ENCODE data around the gene FAT2.
A peak's percentile ranks its signal among the peaks of the same experiment; 100 is the strongest.

Gene FAT2

DNA sequence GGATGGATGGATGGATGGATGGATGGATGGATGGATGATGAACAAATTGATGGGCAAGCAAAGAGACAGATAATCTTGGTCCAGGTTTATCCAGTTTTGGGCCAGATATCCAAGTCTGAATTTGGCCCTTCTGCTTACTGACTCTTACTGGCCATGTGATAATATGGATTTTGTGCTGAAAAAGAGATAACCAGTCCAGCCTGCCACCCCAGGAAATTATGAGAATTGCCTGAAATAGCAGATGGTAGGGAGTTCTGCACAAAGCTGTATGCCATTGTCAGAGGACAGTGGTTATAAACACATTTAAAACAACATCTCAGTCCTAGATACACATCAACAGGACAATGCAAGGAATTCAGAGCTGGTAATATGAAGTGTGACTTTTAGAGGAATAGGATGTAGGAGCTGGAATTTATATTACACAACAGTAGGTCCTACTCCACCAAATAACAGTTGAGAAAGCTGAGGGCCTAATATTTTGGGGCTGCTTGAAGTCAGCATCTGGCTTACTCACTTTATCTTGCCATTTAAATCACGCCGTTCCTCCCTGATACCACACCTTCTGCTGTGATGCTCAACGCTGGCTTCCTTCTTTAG is 9.0 kb upstream of the FAT2 start:
- Mint-ChIP-seq H3K27ac (no peak overlapping the region), H3K27me3 (ENCODE audit: low read depth) (peaks cover 20% of the 10 kb centered on the region), H3K4me1 (peaks cover 34% of the 10 kb centered on the region), H3K36me3 (ENCODE audit: low read depth) (no peaks in the 10 kb centered on the region), H3K4me3 (no peak overlapping the region), H3K9me3 (no peaks in the 10 kb centered on the region)
- TF ChIP-seq, protein P1, sequence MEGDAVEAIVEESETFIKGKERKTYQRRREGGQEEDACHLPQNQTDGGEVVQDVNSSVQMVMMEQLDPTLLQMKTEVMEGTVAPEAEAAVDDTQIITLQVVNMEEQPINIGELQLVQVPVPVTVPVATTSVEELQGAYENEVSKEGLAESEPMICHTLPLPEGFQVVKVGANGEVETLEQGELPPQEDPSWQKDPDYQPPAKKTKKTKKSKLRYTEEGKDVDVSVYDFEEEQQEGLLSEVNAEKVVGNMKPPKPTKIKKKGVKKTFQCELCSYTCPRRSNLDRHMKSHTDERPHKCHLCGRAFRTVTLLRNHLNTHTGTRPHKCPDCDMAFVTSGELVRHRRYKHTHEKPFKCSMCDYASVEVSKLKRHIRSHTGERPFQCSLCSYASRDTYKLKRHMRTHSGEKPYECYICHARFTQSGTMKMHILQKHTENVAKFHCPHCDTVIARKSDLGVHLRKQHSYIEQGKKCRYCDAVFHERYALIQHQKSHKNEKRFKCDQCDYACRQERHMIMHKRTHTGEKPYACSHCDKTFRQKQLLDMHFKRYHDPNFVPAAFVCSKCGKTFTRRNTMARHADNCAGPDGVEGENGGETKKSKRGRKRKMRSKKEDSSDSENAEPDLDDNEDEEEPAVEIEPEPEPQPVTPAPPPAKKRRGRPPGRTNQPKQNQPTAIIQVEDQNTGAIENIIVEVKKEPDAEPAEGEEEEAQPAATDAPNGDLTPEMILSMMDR (IDR thresholded peaks at IDR 0.05; ENCODE audit: unreplicated experiment in 3 of 3), result no peak

DNA sequence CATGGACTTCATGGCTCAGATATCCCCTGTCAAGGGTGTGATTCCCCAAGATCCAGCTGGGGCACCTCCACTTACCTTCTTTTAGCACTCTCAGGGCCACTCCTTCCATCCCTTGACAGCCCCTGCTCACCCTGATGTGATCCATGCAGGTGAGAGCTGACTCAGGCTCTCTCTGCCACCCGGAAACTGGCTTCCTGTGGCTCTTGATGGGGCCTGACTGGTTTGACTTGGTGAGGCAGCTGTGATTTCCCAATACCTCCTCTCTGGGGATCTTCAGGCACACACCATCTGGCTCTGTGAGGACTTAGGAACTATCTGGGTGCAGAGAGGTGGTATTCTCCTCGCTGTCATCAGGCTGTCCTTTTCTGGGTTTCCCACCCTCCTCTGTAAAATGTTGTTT is 7.9 kb upstream of the FAT2 start:
- TF ChIP-seq, protein P1 (IDR thresholded peaks at IDR 0.05; ENCODE audit: unreplicated experiment in 3 of 3), result no peak
- Mint-ChIP-seq H3K4me1 (peaks cover 45% of the 10 kb centered on the region), H3K36me3 (ENCODE audit: low read depth) (no peaks in the 10 kb centered on the region), H3K4me3 (no peak overlapping the region), H3K27ac (no peak overlapping the region), H3K9me3 (no peaks in the 10 kb centered on the region), H3K27me3 (ENCODE audit: low read depth) (peaks cover 11% of the 10 kb centered on the region)

DNA sequence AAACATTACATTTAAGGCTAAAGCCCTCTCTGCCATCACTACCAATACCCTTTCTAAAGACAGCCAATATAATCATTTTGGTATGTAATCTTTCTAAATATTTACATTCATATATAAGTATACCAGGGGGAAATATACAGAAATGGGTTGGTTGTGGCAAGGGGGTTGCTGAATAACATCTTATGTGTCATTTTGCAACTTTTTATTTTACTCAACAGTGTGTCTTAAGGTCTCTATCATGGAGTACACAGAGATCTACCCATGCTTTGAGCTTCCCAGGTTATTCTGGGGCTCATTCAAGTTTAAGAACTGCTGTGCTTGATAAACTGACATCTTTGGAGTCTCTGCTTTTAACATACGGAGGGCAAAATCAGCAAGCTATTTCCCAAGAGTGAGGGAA is 7.4 kb upstream of the FAT2 start:
- Mint-ChIP-seq H3K4me3 (no peak overlapping the region), H3K36me3 (ENCODE audit: low read depth) (no peaks in the 10 kb centered on the region), H3K27ac (no peak overlapping the region), H3K27me3 (ENCODE audit: low read depth) (peaks cover 11% of the 10 kb centered on the region), H3K4me1 (peaks cover 46% of the 10 kb centered on the region), H3K9me3 (no peaks in the 10 kb centered on the region)
- TF ChIP-seq, protein P1 (IDR thresholded peaks at IDR 0.05; ENCODE audit: unreplicated experiment in 3 of 3), result no peak

DNA sequence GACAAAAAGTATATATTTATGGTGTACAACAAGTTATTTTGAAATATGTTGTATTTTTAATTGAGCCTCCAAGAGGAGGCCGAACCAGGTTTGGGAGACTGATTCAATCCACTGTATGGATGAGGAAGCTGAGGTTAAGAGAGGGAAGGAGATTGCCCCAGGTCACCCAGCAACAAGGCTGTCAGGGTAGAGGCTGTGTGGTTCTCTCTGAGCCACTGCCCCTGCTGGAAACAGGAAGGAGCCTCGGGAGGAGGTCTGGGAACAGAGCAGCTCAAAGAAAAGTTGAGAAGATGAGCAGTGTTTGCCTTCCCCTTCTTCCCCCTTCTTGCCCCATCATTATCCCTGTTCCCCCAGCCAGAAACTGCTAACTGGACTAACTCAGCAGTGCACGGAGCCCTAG is 6.6 kb upstream of the FAT2 start:
- peaks cover 6% of the 10 kb centered on the region for H3K27me3 Mint-ChIP-seq (ENCODE audit: low read depth)
- no peaks in the 10 kb centered on the region for H3K9me3 Mint-ChIP-seq
- TF ChIP-seq, protein P1 (IDR thresholded peaks at IDR 0.05; ENCODE audit: unreplicated experiment in 3 of 3), result no peak
- no peak overlapping the region for H3K4me3 Mint-ChIP-seq
- no peaks in the 10 kb centered on the region for H3K36me3 Mint-ChIP-seq (ENCODE audit: low read depth)
- peaks cover 51% of the 10 kb centered on the region for H3K4me1 Mint-ChIP-seq
- H3K27ac Mint-ChIP-seq, result peak overlapping the region in 2 of 3 experiments; percentile 84 to 93

DNA sequence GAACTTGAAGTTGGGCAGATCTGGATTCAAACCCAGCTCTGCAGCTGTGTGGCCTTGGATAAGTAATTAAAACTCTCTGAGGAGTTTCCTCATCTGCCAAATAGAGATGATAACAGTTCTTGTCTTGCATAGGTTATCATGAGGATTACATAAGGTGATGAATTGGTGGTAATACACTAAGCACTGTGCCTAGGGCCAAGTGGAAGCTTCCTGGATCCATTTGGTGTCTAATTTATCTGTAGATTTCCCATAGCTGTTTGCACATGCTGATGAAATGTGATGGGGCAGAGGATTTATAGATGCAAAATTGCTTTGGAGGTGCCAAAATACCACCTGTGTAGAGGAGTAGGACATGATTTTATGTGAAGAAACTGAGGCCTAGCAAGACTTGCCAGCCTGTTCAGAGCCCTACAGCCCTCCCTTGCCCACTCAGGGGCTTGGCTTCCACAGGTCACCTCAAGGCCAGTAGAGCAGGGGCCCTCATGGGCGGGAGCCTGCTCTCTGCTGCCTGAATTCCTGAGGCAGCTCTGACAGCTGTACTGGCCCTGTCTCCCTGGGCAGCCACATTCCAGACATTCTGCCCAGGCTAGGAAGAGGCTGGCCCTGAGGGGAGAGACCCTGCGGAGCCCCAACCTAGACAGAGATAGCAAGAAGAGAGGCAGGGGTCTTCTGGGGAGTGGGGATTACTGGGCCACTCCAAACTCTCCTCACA is 5.9 kb upstream of the FAT2 start:
- Mint-ChIP-seq H3K9me3 (no peaks in the 10 kb centered on the region), H3K27me3 (ENCODE audit: low read depth) (peaks cover 5% of the 10 kb centered on the region), H3K4me3 (no peak overlapping the region), H3K4me1 (peaks cover 56% of the 10 kb centered on the region), H3K27ac (peak overlapping the region; percentile 84 to 95 (median 93)), H3K36me3 (ENCODE audit: low read depth) (no peaks in the 10 kb centered on the region)
- TF ChIP-seq, protein P1 (IDR thresholded peaks at IDR 0.05; ENCODE audit: unreplicated experiment in 3 of 3), result no peak

DNA sequence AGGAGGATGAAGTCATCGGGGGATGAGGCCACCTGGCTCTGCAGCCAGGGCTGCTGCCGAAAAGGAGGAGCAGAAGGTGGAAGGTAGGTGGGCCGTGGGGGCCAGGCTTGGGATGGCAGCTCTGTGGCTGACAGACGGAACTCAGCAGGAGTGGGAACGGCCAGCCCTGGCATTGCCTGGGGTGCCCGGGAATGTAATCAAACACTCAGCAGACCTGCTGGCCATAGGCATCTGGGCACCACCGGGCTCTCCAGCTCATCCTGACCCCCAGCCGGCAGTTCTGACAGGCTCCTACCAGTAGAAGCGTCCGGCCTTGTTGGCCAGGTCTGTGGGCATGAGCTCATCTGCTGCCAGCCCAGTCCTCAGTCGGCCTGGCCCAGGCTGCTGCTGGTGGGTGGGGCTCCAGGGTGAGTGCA is 4.3 kb upstream of the FAT2 start:
- TF ChIP-seq, protein P1 (IDR thresholded peaks at IDR 0.05; ENCODE audit: unreplicated experiment in 3 of 3), result no peak
- Mint-ChIP-seq H3K9me3 (no peaks in the 10 kb centered on the region), H3K4me3 (no peak overlapping the region), H3K36me3 (ENCODE audit: low read depth) (no peaks in the 10 kb centered on the region), H3K27ac (no peak overlapping the region), H3K4me1 (peaks cover 66% of the 10 kb centered on the region), H3K27me3 (ENCODE audit: low read depth) (peaks cover 9% of the 10 kb centered on the region)

Data from nephron (organoid).